ENCODE results near the gene TCEA3. TPM values are rescaled to one million over a fixed set of nuclear protein-coding genes. Genes with fewer than 3 reads are reported as not detected.

Gene TCEA3
- total RNA-seq, 1 donor from 2014 or later = 6.6 TPM

GRCh38 chr1:23395154-23395724 lies 29.3 kb downstream of the TCEA3 start:
- Histone ChIP-seq H3K36me3 (ENCODE audit: control insufficient read depth, insufficient read depth, low read length) (no peaks in the 10 kb centered on the region), H3K4me3 (ENCODE audit: low read depth, low read length) (no peak overlapping the region), H3K27me3 (ENCODE audit: control insufficient read depth, insufficient read depth, low read length) (no peaks in the 10 kb centered on the region)
- DNase-seq (ENCODE audit: low read depth) (no peak), FAIRE-seq (no peak)
- TF ChIP-seq CTCF (IDR thresholded peaks at IDR 0.05; ENCODE audit: insufficient read depth, low read length, severe bottlenecking) = no peak

DNA sequence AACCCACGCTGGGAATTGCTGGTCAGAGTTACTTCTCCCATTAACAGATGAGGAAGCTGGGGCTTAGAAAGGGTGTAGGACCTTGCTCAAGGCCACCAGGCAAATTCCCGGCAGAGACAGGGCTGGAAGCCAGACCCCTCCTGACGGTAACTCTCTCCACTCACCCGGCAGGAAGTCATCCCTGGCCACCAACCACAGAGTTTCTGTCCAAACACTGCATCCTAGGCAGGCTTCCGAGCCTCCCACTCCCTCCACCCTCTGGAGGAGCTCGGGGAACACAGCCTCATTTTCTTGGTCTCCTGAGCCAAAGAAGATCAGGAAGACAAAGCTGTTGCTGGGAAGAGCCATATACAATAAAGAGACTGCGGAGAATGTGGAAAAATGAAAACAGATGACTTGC lies 29.9 kb downstream of the TCEA3 start:
- Histone ChIP-seq H3K27me3 (ENCODE audit: control insufficient read depth, insufficient read depth, low read length) (no peaks in the 10 kb centered on the region), H3K36me3 (ENCODE audit: control insufficient read depth, insufficient read depth, low read length) (no peaks in the 10 kb centered on the region), H3K4me3 (ENCODE audit: low read depth, low read length) (no peak overlapping the region)
- DNase-seq (ENCODE audit: low read depth) (no peak), FAIRE-seq (no peak)
- no peak for TF ChIP-seq CTCF (IDR thresholded peaks at IDR 0.05; ENCODE audit: insufficient read depth, low read length, severe bottlenecking)

GRCh38 chr1:23394181-23394580 lies 30.4 kb downstream of the TCEA3 start:
- Histone ChIP-seq H3K36me3 (ENCODE audit: control insufficient read depth, insufficient read depth, low read length) (no peaks in the 10 kb centered on the region), H3K4me3 (ENCODE audit: low read depth, low read length) (no peak overlapping the region), H3K27me3 (ENCODE audit: control insufficient read depth, insufficient read depth, low read length) (no peaks in the 10 kb centered on the region)
- DNase-seq (ENCODE audit: low read depth) (peak; percentile 44), FAIRE-seq (no peak)
- TF ChIP-seq CTCF (IDR thresholded peaks at IDR 0.05; ENCODE audit: insufficient read depth, low read length, severe bottlenecking) = no peak

DNA sequence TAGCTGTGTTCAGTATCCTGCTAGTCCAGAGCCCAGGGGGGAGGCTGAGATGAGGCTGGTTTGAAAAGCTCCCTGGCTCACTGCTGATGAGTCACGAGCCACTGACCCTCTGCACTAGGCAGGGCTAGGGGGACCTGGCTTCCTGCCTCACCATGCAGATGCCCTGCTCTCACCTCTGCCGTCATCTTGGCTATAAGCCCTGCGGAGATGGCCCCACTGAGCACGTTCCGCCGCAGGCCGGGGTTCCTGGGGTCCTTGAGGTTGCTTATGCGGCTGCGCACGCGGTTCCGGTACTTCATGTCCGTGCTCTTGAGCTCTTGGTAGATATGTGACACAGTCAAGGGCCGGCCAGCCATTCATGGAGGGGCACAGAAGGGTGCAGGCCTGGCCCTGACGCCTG lies 30.8 kb downstream of the TCEA3 start:
- FAIRE-seq (no peak), DNase-seq (ENCODE audit: low read depth) (no peak)

GRCh38 chr1:23392125-23392855 lies 32.3 kb downstream of the TCEA3 start:
- H3K36me3 ChIP-seq (ENCODE audit: control insufficient read depth, insufficient read depth, low read length) = no peaks in the 10 kb centered on the region
- no peak for TF ChIP-seq CTCF (IDR thresholded peaks at IDR 0.05; ENCODE audit: insufficient read depth, low read length, severe bottlenecking)
- peak; percentile 100 for FAIRE-seq
- no peak for DNase-seq (ENCODE audit: low read depth)
- H3K27me3 ChIP-seq (ENCODE audit: control insufficient read depth, insufficient read depth, low read length) = no peaks in the 10 kb centered on the region
- H3K4me3 ChIP-seq (ENCODE audit: low read depth, low read length) = no peak overlapping the region

More for the DNA sequence above, 30.8 kb downstream of the TCEA3 start:
- no peak overlapping the region for H3K4me3 ChIP-seq (ENCODE audit: low read depth, low read length)
- no peaks in the 10 kb centered on the region for H3K36me3 ChIP-seq (ENCODE audit: control insufficient read depth, insufficient read depth, low read length)
- no peaks in the 10 kb centered on the region for H3K27me3 ChIP-seq (ENCODE audit: control insufficient read depth, insufficient read depth, low read length)
- no peak for TF ChIP-seq CTCF (IDR thresholded peaks at IDR 0.05; ENCODE audit: insufficient read depth, low read length, severe bottlenecking)
